ENCODE data around the gene INAFM2. TPM values are rescaled to one million over a fixed set of nuclear protein-coding genes. Genes with fewer than 3 reads are reported as not detected.

INAFM2 gene
- total RNA-seq, 3 donors from 2014 or later: 11.4 to 13.3 (median 13.3) TPM

DNA sequence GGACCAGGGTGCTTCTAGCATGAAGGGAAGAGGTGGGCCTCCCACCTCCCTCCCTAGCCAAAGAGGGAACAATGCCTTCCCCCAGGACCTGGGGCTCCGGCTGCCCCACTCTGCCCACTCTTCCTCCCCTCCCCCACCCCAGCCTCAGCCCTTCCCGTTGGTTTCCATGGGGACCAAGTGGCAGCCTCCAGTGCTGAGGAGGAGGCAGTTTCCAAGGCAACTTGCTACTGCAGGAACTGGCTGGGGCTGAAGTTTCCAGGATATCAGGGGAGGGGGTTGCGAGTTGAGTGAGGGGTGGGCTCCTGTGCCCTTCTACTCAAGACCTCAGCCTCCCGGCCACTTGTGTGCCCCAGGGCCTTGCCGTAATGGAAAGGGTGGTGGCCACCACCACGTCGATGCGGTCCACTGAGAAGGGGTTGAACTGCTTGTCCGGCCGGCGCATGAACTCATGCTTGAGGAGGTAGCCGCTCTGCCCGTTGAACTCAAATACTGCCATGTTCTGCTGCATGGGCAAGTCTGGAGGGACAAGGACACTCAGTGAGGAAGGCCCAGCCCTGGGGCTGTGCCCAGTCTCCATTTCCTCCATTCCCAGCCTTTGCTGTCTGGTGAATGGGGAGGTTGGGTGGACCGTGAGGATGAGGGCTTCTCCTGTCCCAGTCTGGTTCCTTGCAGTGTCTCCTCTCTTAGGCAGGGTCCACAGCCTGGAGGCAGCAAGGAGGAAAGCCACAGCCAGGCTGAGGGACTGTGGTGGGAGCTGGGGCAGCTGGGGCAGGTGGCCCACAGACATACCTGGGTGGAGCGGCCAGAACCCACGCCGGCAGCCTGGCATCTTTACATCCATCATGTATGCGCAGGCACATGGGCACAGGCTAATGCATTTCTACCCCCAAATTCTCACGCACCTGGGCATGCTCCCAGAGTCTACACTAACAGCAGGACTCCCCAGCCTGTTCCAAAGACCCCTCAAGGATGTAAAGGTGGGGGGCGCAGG is 29.3 kb upstream of the INAFM2 start:
- DNase-seq (no peak), ATAC-seq (no peak)
- H3K36me3 Mint-ChIP-seq (ENCODE audit: insufficient read depth): peaks cover 20% of the 10 kb centered on the region
- no peaks in the 10 kb centered on the region for H3K4me1 Mint-ChIP-seq (ENCODE audit: low read depth)
- H3K4me3 Mint-ChIP-seq: no peak overlapping the region
- no peaks in the 10 kb centered on the region for H3K27me3 Mint-ChIP-seq (ENCODE audit: low read depth)
- H3K9me3 Mint-ChIP-seq: no peaks in the 10 kb centered on the region

DNA sequence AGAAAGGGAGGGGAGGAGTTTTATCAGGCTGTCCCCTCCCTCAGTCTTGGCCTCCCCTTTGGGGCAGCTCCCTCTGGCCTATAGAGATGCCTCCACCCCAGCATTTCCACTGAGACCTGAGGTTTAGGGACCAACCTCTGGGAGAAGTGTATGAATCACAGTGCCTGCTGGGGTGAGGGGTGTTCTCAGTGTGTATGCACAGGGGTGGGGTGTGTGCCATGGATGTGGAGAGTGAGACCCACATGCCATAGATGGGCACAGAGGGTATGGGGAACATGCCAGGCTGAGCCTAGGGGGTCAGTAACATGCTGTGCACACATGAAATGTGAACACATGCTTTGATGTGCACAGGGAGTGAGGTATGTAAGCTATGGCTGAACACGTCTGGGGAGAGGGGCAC is 28.2 kb upstream of the INAFM2 start:
- DNase-seq: no peak
- H3K36me3 Mint-ChIP-seq (ENCODE audit: insufficient read depth): peaks cover 24% of the 10 kb centered on the region
- ATAC-seq: no peak
- H3K4me1 Mint-ChIP-seq (ENCODE audit: low read depth): no peaks in the 10 kb centered on the region
- no peaks in the 10 kb centered on the region for H3K9me3 Mint-ChIP-seq
- H3K27me3 Mint-ChIP-seq (ENCODE audit: low read depth): no peaks in the 10 kb centered on the region
- no peak overlapping the region for H3K4me3 Mint-ChIP-seq

DNA sequence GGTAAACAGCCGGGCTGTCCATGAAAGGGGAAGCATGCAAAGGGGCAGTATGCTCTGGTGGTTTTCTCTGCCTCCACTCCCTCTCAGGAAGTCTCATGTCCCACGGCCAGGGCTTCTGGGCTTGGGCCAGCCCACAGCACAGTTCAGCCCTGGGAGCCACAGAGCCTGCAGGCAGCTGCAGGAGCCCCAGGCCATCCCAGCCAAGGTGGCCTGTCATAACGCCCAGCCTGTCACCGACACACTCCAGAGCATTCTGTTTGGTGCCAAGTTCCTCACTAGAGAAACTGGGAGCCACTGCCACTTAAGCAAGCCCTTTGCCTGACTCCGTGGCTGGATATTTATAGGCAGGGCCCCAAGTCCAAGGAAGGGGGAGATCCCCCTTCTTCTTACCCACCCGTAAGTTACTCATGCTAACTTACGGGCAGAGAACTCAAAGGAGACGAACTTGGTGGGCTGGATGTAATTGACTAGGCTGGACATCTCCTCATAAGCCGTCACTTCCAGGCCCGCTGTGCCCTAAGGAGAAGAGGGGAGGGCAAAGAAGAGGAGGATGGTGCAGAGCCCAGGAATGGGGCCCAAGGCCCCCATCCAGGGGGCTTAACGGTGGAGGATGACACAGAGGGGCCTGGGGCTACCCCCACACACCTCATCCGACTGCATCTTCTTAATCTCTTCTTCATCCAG is 27.5 kb upstream of the INAFM2 start:
- Mint-ChIP-seq H3K4me3 (no peak overlapping the region), H3K36me3 (ENCODE audit: insufficient read depth) (peaks cover 31% of the 10 kb centered on the region), H3K27me3 (ENCODE audit: low read depth) (no peaks in the 10 kb centered on the region), H3K9me3 (no peaks in the 10 kb centered on the region), H3K4me1 (ENCODE audit: low read depth) (no peaks in the 10 kb centered on the region)
- DNase-seq: no peak
- ATAC-seq: no peak

DNA sequence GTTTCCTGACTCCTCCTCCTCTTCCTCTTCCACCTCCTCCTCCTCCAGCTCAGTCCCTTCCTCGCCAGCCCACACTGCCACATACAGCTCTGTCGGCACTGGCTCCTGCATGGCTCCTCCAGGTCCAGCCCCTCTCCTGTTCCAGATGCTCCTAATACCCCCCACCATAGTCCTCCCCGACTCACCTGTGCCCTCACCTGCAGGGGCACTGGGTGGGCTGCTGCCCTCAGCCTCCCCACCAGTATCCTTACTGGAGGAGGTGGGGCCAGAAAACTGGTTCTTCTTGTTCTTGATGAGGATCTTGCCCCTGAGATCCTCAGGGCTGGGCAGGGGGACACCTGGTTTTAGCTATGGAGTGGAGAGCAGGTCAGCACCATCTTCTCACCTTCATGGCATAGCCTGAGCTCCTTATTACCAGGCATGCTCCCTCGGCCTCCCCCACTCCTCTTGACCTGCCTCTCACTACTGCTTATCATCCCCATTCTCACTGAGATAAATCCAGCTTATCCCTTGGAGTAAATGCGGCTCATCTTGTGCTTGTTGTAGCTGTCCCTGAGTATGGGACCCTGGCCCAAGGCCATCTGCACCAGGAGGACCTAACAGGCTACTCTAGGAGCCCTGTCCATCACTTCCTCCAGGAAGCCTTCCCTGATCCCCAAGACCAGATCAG is 26.8 kb upstream of the INAFM2 start:
- Mint-ChIP-seq H3K4me3 (no peak overlapping the region), H3K9me3 (no peaks in the 10 kb centered on the region), H3K27me3 (ENCODE audit: low read depth) (no peaks in the 10 kb centered on the region), H3K36me3 (ENCODE audit: insufficient read depth) (peaks cover 36% of the 10 kb centered on the region), H3K4me1 (ENCODE audit: low read depth) (no peaks in the 10 kb centered on the region)
- ATAC-seq: no peak
- DNase-seq: no peak

DNA sequence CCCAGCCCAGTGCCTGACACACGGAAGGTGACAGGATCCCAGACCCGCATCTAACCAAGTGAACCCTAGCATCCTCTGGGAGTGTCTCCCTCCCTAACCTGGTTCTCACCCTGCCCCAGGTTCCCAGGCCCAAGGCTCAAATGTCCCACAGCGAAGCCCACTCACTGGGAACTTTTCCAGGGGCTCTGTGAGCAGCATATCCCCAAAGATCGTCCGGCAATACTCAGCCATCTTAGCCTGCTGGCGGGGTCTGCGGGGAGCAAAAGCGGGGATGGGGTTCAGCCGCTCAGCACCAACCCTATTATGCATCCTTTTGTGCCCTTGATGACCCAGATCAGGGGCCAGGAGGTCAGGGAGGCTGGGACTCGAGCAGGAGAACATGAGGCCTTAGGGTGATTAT is 26.1 kb upstream of the INAFM2 start:
- no peak overlapping the region for H3K4me3 Mint-ChIP-seq
- peaks cover 37% of the 10 kb centered on the region for H3K36me3 Mint-ChIP-seq (ENCODE audit: insufficient read depth)
- H3K9me3 Mint-ChIP-seq: no peaks in the 10 kb centered on the region
- no peak for DNase-seq
- no peaks in the 10 kb centered on the region for H3K27me3 Mint-ChIP-seq (ENCODE audit: low read depth)
- no peaks in the 10 kb centered on the region for H3K4me1 Mint-ChIP-seq (ENCODE audit: low read depth)
- ATAC-seq: no peak

DNA sequence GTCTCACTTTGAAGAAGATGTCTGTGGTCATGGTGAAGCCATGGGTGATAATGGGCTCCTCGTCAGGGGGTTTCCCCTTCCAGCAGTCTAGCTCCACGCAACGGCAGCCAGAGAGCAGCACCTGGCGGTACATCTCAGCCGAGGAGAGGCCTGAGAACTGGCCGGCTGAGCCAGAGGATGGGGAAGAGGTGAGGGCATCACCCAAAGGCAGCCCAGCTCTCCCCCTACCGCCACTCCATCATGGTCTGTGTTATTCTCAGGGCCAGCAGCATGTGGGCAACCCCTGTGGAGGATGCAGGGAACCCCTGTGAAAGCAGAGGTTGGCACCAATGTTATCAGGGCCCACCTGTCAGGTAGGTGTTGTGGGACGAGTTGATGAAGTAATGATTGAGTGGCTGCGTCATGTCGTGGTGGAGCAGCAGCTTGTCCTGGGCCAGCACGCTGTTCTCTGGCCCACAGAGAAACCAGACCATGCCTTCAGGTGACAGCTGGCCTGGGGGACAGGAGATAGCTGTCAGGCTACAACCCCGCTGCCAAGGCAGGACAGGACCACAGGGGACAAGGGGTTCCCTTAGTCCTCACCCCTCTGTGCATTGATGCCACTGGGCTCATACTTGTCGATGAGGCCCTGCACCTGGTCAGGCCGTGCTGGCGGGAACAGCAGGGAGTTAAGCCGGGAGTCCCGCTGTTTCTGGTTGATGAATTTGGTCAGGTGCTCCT is 25.1 kb upstream of the INAFM2 start:
- no peak for DNase-seq

DNA sequence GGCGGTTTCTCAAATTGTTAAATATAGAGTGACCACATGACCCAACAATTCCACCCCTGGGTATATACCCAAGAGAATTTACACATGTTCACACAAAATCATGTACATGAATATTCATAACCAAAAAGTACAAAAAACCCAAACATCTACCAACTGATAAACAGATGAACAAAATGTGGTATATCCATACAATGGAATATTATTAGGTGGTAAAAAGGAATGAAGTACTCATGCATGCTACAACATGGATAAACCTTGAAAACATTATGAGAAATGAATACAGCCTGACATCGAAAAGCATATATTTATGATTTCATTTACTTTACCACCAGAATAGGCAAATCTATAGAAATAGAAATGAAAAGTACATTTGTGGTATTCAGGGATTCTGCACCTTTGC is 23.1 kb upstream of the INAFM2 start:
- peaks cover 40% of the 10 kb centered on the region for H3K36me3 Mint-ChIP-seq (ENCODE audit: insufficient read depth)
- H3K27me3 Mint-ChIP-seq (ENCODE audit: low read depth): no peaks in the 10 kb centered on the region
- DNase-seq (no peak), ATAC-seq (no peak)
- H3K4me1 Mint-ChIP-seq (ENCODE audit: low read depth): peaks cover 13% of the 10 kb centered on the region
- no peak overlapping the region for H3K4me3 Mint-ChIP-seq
- H3K9me3 Mint-ChIP-seq: no peaks in the 10 kb centered on the region

More for the DNA sequence above, 25.1 kb upstream of the INAFM2 start:
- H3K9me3 Mint-ChIP-seq: no peaks in the 10 kb centered on the region
- peaks cover 35% of the 10 kb centered on the region for H3K36me3 Mint-ChIP-seq (ENCODE audit: insufficient read depth)
- ATAC-seq: no peak
- H3K4me3 Mint-ChIP-seq: no peak overlapping the region
- no peaks in the 10 kb centered on the region for H3K27me3 Mint-ChIP-seq (ENCODE audit: low read depth)
- no peaks in the 10 kb centered on the region for H3K4me1 Mint-ChIP-seq (ENCODE audit: low read depth)

DNA sequence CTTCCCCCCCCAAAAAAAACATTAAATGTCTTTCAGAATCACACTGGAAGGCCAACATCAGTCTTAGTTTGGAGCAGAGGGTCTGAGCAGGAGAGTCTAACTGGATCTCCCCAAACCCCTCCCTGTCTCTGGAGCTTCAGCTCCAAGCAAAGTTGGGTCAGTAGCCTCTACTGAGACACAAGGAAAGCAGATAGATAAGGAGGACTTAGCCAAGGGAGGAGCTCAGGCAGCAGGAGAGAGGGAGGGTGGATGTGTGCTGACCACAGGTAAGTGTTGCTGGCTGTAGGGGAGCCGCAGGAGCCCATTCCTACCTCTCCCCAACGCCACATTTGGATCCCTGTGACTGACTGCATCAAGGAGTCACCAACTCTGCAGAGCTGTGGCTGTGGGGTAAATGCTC is 22.7 kb upstream of the INAFM2 start:
- no peaks in the 10 kb centered on the region for H3K9me3 Mint-ChIP-seq
- no peak for ATAC-seq
- H3K4me3 Mint-ChIP-seq: no peak overlapping the region
- no peaks in the 10 kb centered on the region for H3K27me3 Mint-ChIP-seq (ENCODE audit: low read depth)
- H3K4me1 Mint-ChIP-seq (ENCODE audit: low read depth): peaks cover 14% of the 10 kb centered on the region
- peaks cover 37% of the 10 kb centered on the region for H3K36me3 Mint-ChIP-seq (ENCODE audit: insufficient read depth)
- DNase-seq: no peak

DNA sequence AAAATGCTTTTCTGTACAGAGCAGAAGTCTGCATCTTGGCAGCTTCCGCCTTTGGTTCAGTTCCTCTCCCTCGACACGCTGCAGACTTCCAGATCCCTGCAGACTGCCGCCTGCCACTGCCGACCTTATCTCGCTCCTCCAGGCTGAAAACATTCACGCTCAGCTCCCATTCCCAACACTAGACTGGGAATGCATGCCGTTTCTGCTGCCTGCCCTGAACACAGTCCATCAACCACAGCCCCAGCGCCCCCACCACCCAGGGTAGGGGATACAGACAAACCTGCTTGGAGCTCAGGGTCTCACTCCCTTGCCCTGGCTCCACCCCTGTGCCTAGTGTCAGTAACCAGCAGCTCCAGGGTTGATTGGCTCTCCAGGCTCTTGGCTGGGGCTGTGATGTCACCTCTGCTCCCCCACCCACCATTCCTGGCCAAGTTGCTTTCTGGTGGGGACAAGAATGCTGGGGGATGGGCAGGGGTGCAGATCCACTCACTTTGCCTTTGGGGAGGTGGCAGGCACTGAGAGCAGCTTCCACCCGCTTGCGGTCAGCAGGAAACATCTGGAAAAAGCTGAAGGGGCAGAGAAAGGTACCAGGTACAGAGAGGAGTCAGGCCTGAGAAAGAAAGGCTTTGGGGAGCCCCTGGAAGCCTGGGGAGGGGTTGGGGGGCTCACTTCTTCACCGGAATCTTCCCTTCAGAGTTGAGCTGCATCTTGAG is 21.9 kb upstream of the INAFM2 start:
- H3K4me3 Mint-ChIP-seq: no peak overlapping the region
- DNase-seq (no peak), ATAC-seq (no peak)
- peaks cover 22% of the 10 kb centered on the region for H3K4me1 Mint-ChIP-seq (ENCODE audit: low read depth)
- peaks cover 37% of the 10 kb centered on the region for H3K36me3 Mint-ChIP-seq (ENCODE audit: insufficient read depth)
- no peaks in the 10 kb centered on the region for H3K9me3 Mint-ChIP-seq
- H3K27me3 Mint-ChIP-seq (ENCODE audit: low read depth): no peaks in the 10 kb centered on the region

DNA sequence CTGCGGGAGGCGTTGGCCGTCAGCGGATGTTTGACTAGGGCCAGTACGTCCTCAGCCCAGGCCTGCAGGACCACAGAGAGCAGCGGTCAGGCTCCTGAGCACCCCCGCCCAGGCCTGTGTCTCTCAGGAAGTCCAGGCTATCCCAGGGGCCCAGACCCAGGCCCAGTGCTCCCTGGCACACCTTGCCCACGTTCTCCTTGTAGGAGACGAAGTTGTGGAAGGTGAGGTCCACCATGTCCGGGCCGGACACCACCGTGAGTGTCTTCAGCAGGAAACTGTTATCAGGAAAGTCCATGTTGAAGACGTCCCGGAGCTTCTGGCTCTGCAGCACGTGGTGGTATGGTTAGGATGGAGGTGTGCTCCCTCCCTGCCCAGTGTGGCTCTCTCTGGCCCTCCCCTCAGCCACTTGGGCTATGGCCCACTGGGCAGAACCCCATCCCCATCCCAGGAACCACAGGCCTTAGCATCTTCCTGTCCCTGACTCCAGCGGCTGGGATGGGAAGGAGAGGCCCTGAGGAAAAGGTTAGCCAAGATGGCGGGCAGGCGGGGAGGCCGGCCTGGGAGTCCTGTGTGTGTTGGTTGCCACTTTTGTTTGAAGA is 21.1 kb upstream of the INAFM2 start:
- H3K27me3 Mint-ChIP-seq (ENCODE audit: low read depth): no peaks in the 10 kb centered on the region
- peaks cover 31% of the 10 kb centered on the region for H3K36me3 Mint-ChIP-seq (ENCODE audit: insufficient read depth)
- H3K9me3 Mint-ChIP-seq: no peaks in the 10 kb centered on the region
- DNase-seq (no peak), ATAC-seq (no peak)
- H3K4me3 Mint-ChIP-seq: no peak overlapping the region
- peaks cover 25% of the 10 kb centered on the region for H3K4me1 Mint-ChIP-seq (ENCODE audit: low read depth)

DNA sequence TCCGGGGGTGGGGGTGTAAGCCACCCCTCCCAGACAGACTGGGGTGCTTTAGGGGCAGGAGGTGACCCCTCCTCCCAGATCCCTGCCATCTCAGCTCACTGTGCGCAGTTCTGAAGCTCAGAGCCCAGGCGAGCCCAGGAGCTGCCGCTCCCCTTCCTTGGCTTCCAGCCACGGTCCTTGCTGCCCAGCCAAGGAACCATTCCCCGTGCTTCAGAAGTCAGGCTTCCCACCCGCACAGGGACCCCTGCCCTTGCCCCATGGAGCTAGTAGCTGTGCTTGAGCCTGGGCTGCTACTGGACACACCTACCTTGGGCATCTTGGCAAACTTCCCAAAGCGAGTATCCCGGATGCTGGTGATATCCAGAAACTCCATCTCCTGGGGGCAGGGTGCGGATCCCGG is 20.5 kb upstream of the INAFM2 start:
- H3K36me3 Mint-ChIP-seq (ENCODE audit: insufficient read depth): peaks cover 29% of the 10 kb centered on the region
- H3K27me3 Mint-ChIP-seq (ENCODE audit: low read depth): no peaks in the 10 kb centered on the region
- no peak for ATAC-seq
- DNase-seq: no peak
- peaks cover 26% of the 10 kb centered on the region for H3K4me1 Mint-ChIP-seq (ENCODE audit: low read depth)
- no peaks in the 10 kb centered on the region for H3K9me3 Mint-ChIP-seq
- no peak overlapping the region for H3K4me3 Mint-ChIP-seq

DNA sequence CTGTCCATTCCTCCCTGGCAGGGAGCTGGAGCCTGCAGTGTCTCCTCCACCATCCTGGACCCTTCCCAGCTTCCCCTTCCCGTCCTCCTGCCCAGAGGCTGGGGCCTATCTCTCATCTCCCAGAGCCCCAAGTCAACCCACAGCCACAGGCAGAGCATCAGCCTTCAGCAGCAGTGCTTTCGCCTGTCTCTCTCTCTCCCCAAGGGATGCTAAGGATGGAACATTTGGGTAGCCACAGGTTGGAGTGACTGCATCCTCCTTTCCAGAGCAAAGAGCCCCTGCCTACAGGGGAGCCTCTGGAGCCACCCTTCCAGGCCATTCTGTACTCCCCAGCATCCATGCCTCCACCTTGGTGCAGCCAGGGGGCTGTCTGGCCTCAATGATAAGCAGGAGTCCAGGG is 19.9 kb upstream of the INAFM2 start:
- DNase-seq (no peak), ATAC-seq (no peak)
- no peaks in the 10 kb centered on the region for H3K9me3 Mint-ChIP-seq
- no peak overlapping the region for H3K4me3 Mint-ChIP-seq
- peaks cover 29% of the 10 kb centered on the region for H3K36me3 Mint-ChIP-seq (ENCODE audit: insufficient read depth)
- peaks cover 30% of the 10 kb centered on the region for H3K4me1 Mint-ChIP-seq (ENCODE audit: low read depth)
- no peaks in the 10 kb centered on the region for H3K27me3 Mint-ChIP-seq (ENCODE audit: low read depth)

DNA sequence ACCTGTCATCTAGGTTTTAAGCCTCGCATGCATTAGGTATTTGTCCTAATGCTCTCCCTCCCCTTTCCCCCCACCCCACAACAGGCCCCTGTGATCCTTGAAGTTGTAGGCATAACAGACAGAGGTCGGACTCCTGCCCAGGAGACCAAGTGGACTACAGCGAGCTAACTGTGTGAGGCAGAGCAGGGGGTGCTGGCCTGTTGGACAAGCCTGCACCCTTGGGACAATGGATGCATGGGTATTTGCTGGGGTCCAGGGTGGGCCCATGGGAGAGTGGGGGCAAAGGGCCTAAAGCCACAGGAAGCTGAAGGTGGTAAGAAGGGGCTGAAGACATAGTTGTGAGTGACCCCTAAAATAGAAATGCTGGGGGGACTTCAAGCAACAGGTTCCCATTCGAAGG is 18.2 kb upstream of the INAFM2 start:
- peaks cover 19% of the 10 kb centered on the region for H3K36me3 Mint-ChIP-seq (ENCODE audit: insufficient read depth)
- H3K4me1 Mint-ChIP-seq (ENCODE audit: low read depth): peaks cover 45% of the 10 kb centered on the region
- ATAC-seq (no peak), DNase-seq (no peak)
- no peaks in the 10 kb centered on the region for H3K9me3 Mint-ChIP-seq
- H3K4me3 Mint-ChIP-seq: no peak overlapping the region
- H3K27me3 Mint-ChIP-seq (ENCODE audit: low read depth): no peaks in the 10 kb centered on the region

Data from activated T-cell treated with anti-CD3 and anti-CD28 coated beads, Interleukin-2, amount 50 U/mL, for 4 hours (primary cell).